Progenitor cell of endocrine pancreas (in vitro differentiated cells): ENCODE results near the gene GPR62. TPM values are rescaled to one million over a fixed set of nuclear protein-coding genes. Genes with fewer than 3 reads are reported as not detected.

ENCODE experiments used
- DNase-seq: peaks from one replicate; pipeline ENCODE4 v3.0.0; 2021; ENCODE audit warnings: low spot score; ENCODE audit not compliant: unreplicated experiment
- H3K27ac Mint-ChIP-seq: 2 replicates; pipeline ENCODE4 v1.8.0; 2021; ENCODE audit warnings: mild to moderate bottlenecking, moderate library complexity, mixed read lengths
- H3K27me3 Mint-ChIP-seq: 2 replicates; pipeline ENCODE4 v1.8.0; 2021; ENCODE audit warnings: mixed read lengths
- H3K36me3 Mint-ChIP-seq: 2 replicates; pipeline ENCODE4 v1.8.0; 2022; ENCODE audit warnings: mixed read lengths; ENCODE audit not compliant: insufficient read depth
- H3K4me1 Mint-ChIP-seq: 2 replicates; pipeline ENCODE4 v1.8.0; 2021; ENCODE audit warnings: low read depth, mixed read lengths
- H3K4me3 Mint-ChIP-seq: 2 replicates; pipeline ENCODE4 v1.8.0; 2021; ENCODE audit warnings: low read depth, mild to moderate bottlenecking, moderate library complexity, mixed read lengths
- H3K9me3 Mint-ChIP-seq: 2 replicates; pipeline ENCODE4 v1.8.0; 2021; ENCODE audit warnings: low read depth, mixed read lengths
- CTCF ChIP-seq: fragments of 200-600 bp; sonication (generic); IDR thresholded peaks from one replicate; pipeline ENCODE4 v1.5.0; 2021; ENCODE audit warnings: antibody characterized with exemption, mild to moderate bottlenecking; ENCODE audit not compliant: unreplicated experiment
- total RNA-seq: library from RNA; stranded (reverse); gene quantifications from 2 replicates; pipeline ENCODE4 v1.2.1, GENCODE V29; 2021

The GPR62 gene
- total RNA-seq, 1 donor from 2014 or later = 0.12 TPM

GRCh38 chr3:51968170-51968775, 13.1 kb downstream of the GPR62 start:
- DNase-seq = peak; percentile 50
- Mint-ChIP-seq H3K9me3 (no peaks in the 10 kb centered on the region), H3K4me1 (peaks cover 31% of the 10 kb centered on the region), H3K27me3 (no peaks in the 10 kb centered on the region), H3K4me3 (peak overlapping the region; percentile 89), H3K36me3 (peaks cover 3% of the 10 kb centered on the region), H3K27ac (peak overlapping the region; percentile 89)
- no peak for TF ChIP-seq CTCF

GRCh38 chr3:51968883-51969678, 13.9 kb downstream of the GPR62 start:
- Mint-ChIP-seq H3K4me1 (peaks cover 33% of the 10 kb centered on the region), H3K27me3 (no peaks in the 10 kb centered on the region), H3K27ac (peak overlapping the region; percentile 89), H3K9me3 (no peaks in the 10 kb centered on the region), H3K36me3 (peaks cover 3% of the 10 kb centered on the region), H3K4me3 (peak overlapping the region; percentile 89)
- no peak for TF ChIP-seq CTCF
- no peak for DNase-seq

GRCh38 chr3:51969841-51970240, 14.7 kb downstream of the GPR62 start:
- H3K36me3 Mint-ChIP-seq = peaks cover 3% of the 10 kb centered on the region
- DNase-seq = no peak
- no peak overlapping the region for H3K27ac Mint-ChIP-seq
- no peak for TF ChIP-seq CTCF
- H3K4me1 Mint-ChIP-seq = peaks cover 29% of the 10 kb centered on the region
- H3K4me3 Mint-ChIP-seq = no peak overlapping the region
- H3K27me3 Mint-ChIP-seq = no peaks in the 10 kb centered on the region
- no peaks in the 10 kb centered on the region for H3K9me3 Mint-ChIP-seq

GRCh38 chr3:51970606-51971300, 15.6 kb downstream of the GPR62 start:
- Mint-ChIP-seq H3K27me3 (no peaks in the 10 kb centered on the region), H3K9me3 (no peaks in the 10 kb centered on the region), H3K4me1 (peaks cover 26% of the 10 kb centered on the region), H3K27ac (no peak overlapping the region), H3K36me3 (no peaks in the 10 kb centered on the region), H3K4me3 (no peak overlapping the region)
- TF ChIP-seq CTCF = no peak
- no peak for DNase-seq

- Mint-ChIP-seq H3K9me3 (no peaks in the 10 kb centered on the region), H3K27ac (no peak overlapping the region), H3K27me3 (no peaks in the 10 kb centered on the region), H3K36me3 (no peaks in the 10 kb centered on the region), H3K4me3 (no peak overlapping the region), H3K4me1 (peaks cover 24% of the 10 kb centered on the region)
- TF ChIP-seq CTCF = no peak
- DNase-seq = no peak
Observed at GRCh38 chr3:51971350-51971749, 16.2 kb downstream of the GPR62 start.
